SU-DHL-6 (cell line): ENCODE measurements around the gene DSCAML1.

ENCODE experiments used
- H2AFZ ChIP-seq: fragments of 200-600 bp; sonication (generic); 2 replicates; pipeline ENCODE4 v1.6.1; 2014; ENCODE audit warnings: low read depth, mild to moderate bottlenecking, moderate library complexity, mixed read lengths, antibody characterized with exemption, low read length; ENCODE audit not compliant: severe bottlenecking
- H3F3A ChIP-seq: fragments of 200-600 bp; shearing (Covaris generic); 2 replicates; pipeline ENCODE4 v1.6.0; 2016; ENCODE audit warnings: antibody characterized with exemption, mild to moderate bottlenecking; ENCODE audit not compliant: insufficient read depth
- H3K27ac ChIP-seq: fragments of 200-600 bp; sonication (generic); 2 replicates; pipeline ENCODE4 v1.5.1; 2016; ENCODE audit warnings: low read depth, mild to moderate bottlenecking, low read length, moderate library complexity, mixed read lengths
- H3K27me3 ChIP-seq: fragments of 200-600 bp; sonication (generic), shearing (Covaris generic); 2 replicates; pipeline ENCODE4 v1.6.0; 2014; ENCODE audit warnings: mild to moderate bottlenecking, low read length
- H3K36me3 ChIP-seq: fragments of 200-600 bp; sonication (generic); 2 replicates; pipeline ENCODE4 v1.6.1; 2014; ENCODE audit warnings: mild to moderate bottlenecking, low read length, mixed read lengths
- H3K4me2 ChIP-seq: fragments of 300-600, 200-600 bp; shearing (Covaris generic), sonication (generic); 2 replicates; pipeline ENCODE4 v1.6.0; 2014; ENCODE audit warnings: low read length, low read depth, mild to moderate bottlenecking; ENCODE audit not compliant: poor library complexity, severe bottlenecking
- H3K4me3 ChIP-seq: fragments of 200-600 bp; sonication (generic); 2 replicates; pipeline ENCODE4 v1.5.1; 2014; ENCODE audit warnings: antibody characterized with exemption, low read length, mild to moderate bottlenecking, mixed read lengths; ENCODE audit not compliant: insufficient read depth, poor library complexity, severe bottlenecking
- H3K79me2 ChIP-seq: fragments of 200-600 bp; sonication (generic); 2 replicates; pipeline ENCODE4 v1.6.1; 2014; ENCODE audit warnings: mild to moderate bottlenecking, low read length, moderate library complexity; ENCODE audit not compliant: insufficient read depth
- H3K9ac ChIP-seq: fragments of 200-600 bp; sonication (generic); 2 replicates; pipeline ENCODE4 v1.7.0; 2014; ENCODE audit warnings: mild to moderate bottlenecking, low read length
- H3K9me2 ChIP-seq: fragments of 200-600 bp; sonication (generic); replicated peaks from 2 replicates; pipeline ENCODE4 v1.6.1; 2014; ENCODE audit warnings: low read length; ENCODE audit not compliant: insufficient read depth
- H3K9me3 ChIP-seq: fragments of 200-600 bp; sonication (generic); 2 replicates; pipeline ENCODE4 v1.6.1; 2014; ENCODE audit warnings: low read length, mixed read lengths; ENCODE audit not compliant: insufficient read depth
- H4K20me1 ChIP-seq: fragments of 200-600 bp; sonication (generic); 2 replicates; pipeline ENCODE4 v1.6.1; 2014; ENCODE audit warnings: low read depth, mild to moderate bottlenecking, antibody characterized with exemption, low read length, moderate library complexity, mixed read lengths
- EZH2phosphoT487 ChIP-seq: fragments of 200-600 bp; sonication (generic), shearing (Covaris generic); conservative IDR thresholded peaks from 2 replicates; pipeline ENCODE4 v1.6.1; 2018; ENCODE audit warnings: mild to moderate bottlenecking, antibody characterized with exemption, low read length, moderate library complexity, mixed read lengths
- TF ChIP-seq, protein P1 (sequence below): fragments of 200-600 bp; sonication (generic); IDR thresholded peaks from one replicate; pipeline ENCODE4 v1.5.1; 2017; ENCODE audit warnings: antibody characterized with exemption, mild to moderate bottlenecking, low read length, moderate library complexity; ENCODE audit not compliant: insufficient read depth, poor library complexity, severe bottlenecking

DSCAML1 gene

GRCh38 chr11:117384045-117384444, 413.0 kb downstream of the DSCAML1 start:
- Histone ChIP-seq H3F3A (no peaks in the 10 kb centered on the region), H3K27ac (no peak overlapping the region), H4K20me1 (no peaks in the 10 kb centered on the region), H3K9ac (no peak overlapping the region), H3K4me2 (no peak overlapping the region), H3K36me3 (no peaks in the 10 kb centered on the region), H3K79me2 (no peaks in the 10 kb centered on the region), H3K4me3 (no peak overlapping the region), H3K27me3 (no peaks in the 10 kb centered on the region), H3K9me3 (no peaks in the 10 kb centered on the region), H2AFZ (no peak overlapping the region), H3K9me2 (no peaks in the 10 kb centered on the region)
- TF ChIP-seq, protein P1, sequence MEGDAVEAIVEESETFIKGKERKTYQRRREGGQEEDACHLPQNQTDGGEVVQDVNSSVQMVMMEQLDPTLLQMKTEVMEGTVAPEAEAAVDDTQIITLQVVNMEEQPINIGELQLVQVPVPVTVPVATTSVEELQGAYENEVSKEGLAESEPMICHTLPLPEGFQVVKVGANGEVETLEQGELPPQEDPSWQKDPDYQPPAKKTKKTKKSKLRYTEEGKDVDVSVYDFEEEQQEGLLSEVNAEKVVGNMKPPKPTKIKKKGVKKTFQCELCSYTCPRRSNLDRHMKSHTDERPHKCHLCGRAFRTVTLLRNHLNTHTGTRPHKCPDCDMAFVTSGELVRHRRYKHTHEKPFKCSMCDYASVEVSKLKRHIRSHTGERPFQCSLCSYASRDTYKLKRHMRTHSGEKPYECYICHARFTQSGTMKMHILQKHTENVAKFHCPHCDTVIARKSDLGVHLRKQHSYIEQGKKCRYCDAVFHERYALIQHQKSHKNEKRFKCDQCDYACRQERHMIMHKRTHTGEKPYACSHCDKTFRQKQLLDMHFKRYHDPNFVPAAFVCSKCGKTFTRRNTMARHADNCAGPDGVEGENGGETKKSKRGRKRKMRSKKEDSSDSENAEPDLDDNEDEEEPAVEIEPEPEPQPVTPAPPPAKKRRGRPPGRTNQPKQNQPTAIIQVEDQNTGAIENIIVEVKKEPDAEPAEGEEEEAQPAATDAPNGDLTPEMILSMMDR = no peak
- no peak for TF ChIP-seq EZH2phosphoT487

DNA sequence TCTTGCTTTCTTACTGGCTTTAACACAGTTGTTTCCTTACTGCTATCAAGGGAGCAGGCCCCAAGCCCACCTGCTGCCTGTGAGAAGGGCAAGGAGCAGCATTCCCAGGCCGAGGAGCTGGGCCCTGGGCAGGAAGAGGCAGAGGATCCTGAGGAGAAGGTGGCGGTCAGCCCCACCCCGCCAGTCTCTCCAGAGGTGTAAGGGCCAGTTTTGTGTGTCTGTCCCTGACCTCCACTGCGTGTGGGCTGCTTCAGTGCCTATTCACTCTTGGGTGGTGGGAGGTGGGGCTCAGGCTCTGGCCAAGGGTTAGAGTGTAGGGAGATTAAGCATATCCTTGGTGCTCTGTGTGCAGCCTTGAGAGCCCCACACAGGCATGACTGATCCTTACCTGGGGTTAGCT, 414.3 kb downstream of the DSCAML1 start:
- H3K27me3 ChIP-seq = no peaks in the 10 kb centered on the region
- no peak overlapping the region for H3K4me3 ChIP-seq
- TF ChIP-seq, protein P1 = no peak
- no peak for TF ChIP-seq EZH2phosphoT487
- no peak overlapping the region for H3K4me2 ChIP-seq
- no peaks in the 10 kb centered on the region for H3K79me2 ChIP-seq
- no peaks in the 10 kb centered on the region for H3K9me3 ChIP-seq
- no peaks in the 10 kb centered on the region for H3F3A ChIP-seq
- H3K9ac ChIP-seq = no peak overlapping the region
- H4K20me1 ChIP-seq = no peaks in the 10 kb centered on the region
- H2AFZ ChIP-seq = no peak overlapping the region
- H3K27ac ChIP-seq = no peak overlapping the region
- no peaks in the 10 kb centered on the region for H3K9me2 ChIP-seq
- no peaks in the 10 kb centered on the region for H3K36me3 ChIP-seq

GRCh38 chr11:117381481-117382387, 415.3 kb downstream of the DSCAML1 start:
- no peak overlapping the region for H3K4me2 ChIP-seq

More at GRCh38 chr11:117381481-117382387, 415.3 kb downstream of the DSCAML1 start:
- no peaks in the 10 kb centered on the region for H3K9me2 ChIP-seq
- H3K79me2 ChIP-seq = no peaks in the 10 kb centered on the region
- no peaks in the 10 kb centered on the region for H3K36me3 ChIP-seq
- no peak overlapping the region for H3K4me3 ChIP-seq
- no peak overlapping the region for H2AFZ ChIP-seq
- no peak overlapping the region for H3K9ac ChIP-seq
- no peak overlapping the region for H3K27ac ChIP-seq
- no peaks in the 10 kb centered on the region for H3K27me3 ChIP-seq
- H3K9me3 ChIP-seq = no peaks in the 10 kb centered on the region
- H4K20me1 ChIP-seq = no peaks in the 10 kb centered on the region
- TF ChIP-seq EZH2phosphoT487 = no peak
- TF ChIP-seq, protein P1 = no peak
- H3F3A ChIP-seq = no peaks in the 10 kb centered on the region
